ENCODE data around the gene LENEP.

DNA sequence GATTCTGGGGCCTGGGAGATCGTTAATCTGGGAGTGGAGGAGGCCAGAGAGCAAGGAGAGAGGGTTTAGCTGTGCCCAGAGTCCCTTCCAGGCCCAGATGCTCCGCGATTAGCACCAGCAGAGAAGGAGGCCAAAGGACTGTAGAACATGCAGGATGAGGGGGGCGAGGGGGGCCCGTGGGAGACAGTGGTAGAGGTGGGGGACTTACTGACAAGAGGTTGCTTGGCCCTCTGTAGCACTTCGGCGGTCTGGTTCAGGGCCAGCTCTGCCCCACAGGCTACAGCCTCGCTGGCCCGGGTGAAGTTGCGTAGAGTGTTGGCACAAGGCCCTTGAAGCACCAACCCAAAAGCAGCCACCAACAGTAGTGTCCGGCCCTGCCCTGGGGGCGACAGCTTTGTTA, 39.5 kb downstream of the LENEP start:
- TF ChIP-seq, protein P1, sequence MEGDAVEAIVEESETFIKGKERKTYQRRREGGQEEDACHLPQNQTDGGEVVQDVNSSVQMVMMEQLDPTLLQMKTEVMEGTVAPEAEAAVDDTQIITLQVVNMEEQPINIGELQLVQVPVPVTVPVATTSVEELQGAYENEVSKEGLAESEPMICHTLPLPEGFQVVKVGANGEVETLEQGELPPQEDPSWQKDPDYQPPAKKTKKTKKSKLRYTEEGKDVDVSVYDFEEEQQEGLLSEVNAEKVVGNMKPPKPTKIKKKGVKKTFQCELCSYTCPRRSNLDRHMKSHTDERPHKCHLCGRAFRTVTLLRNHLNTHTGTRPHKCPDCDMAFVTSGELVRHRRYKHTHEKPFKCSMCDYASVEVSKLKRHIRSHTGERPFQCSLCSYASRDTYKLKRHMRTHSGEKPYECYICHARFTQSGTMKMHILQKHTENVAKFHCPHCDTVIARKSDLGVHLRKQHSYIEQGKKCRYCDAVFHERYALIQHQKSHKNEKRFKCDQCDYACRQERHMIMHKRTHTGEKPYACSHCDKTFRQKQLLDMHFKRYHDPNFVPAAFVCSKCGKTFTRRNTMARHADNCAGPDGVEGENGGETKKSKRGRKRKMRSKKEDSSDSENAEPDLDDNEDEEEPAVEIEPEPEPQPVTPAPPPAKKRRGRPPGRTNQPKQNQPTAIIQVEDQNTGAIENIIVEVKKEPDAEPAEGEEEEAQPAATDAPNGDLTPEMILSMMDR (IDR thresholded peaks at IDR 0.05): no peak
- TF ChIP-seq POLR2A (IDR thresholded peaks at IDR 0.05) (no peak), POLR2AphosphoS5 (IDR thresholded peaks at IDR 0.05; ENCODE audit: insufficient read depth in 1 of 2, low read depth in 1 of 2) (no peak)

Measured in vagina (tissue), 2 donors.